GM21360 (cell line): ENCODE data around the gene DNM1.
A peak's percentile ranks its signal among the peaks of the same experiment; 100 is the strongest.

ENCODE experiments used
- ATAC-seq: cut with Tn5 transposase; IDR thresholded peaks from one replicate; pipeline ENCODE4 v1.9.1; 2021; ENCODE audit warnings: mild to moderate bottlenecking, moderate library complexity; ENCODE audit not compliant: unreplicated experiment

The DNM1 gene

GRCh38 chr9:128249908-128250838 lies 47.0 kb downstream of the DNM1 start:
- peak; percentile 80 for ATAC-seq

GRCh38 chr9:128250839-128251731 lies 47.9 kb downstream of the DNM1 start:
- no peak for ATAC-seq

- no peak for ATAC-seq
These were observed 48.5 kb downstream of the DNM1 start for GRCh38 chr9:128251732-128252100.

- ATAC-seq = no peak
These were observed 49.3 kb downstream of the DNM1 start for GRCh38 chr9:128252317-128253139.

- no peak for ATAC-seq
These were observed 50.2 kb downstream of the DNM1 start for GRCh38 chr9:128253140-128253990.

- no peak for ATAC-seq
These were observed 50.8 kb downstream of the DNM1 start for GRCh38 chr9:128253991-128254346.

GRCh38 chr9:128254362-128254761 lies 51.2 kb downstream of the DNM1 start:
- no peak for ATAC-seq

- no peak for ATAC-seq
These were observed 51.9 kb downstream of the DNM1 start for GRCh38 chr9:128254855-128255759.

- no peak for ATAC-seq
These were observed 54.1 kb downstream of the DNM1 start for GRCh38 chr9:128257086-128257825.

GRCh38 chr9:128257907-128258306 lies 54.7 kb downstream of the DNM1 start:
- ATAC-seq = no peak

GRCh38 chr9:128258326-128258725 lies 55.1 kb downstream of the DNM1 start:
- no peak for ATAC-seq

- ATAC-seq = no peak
These were observed 56.0 kb downstream of the DNM1 start for GRCh38 chr9:128259156-128259555.

GRCh38 chr9:128260340-128260739 lies 57.2 kb downstream of the DNM1 start:
- no peak for ATAC-seq

- ATAC-seq = no peak
These were observed 59.5 kb downstream of the DNM1 start for GRCh38 chr9:128262687-128263086.

GRCh38 chr9:128265348-128265847 lies 62.2 kb downstream of the DNM1 start:
- ATAC-seq = no peak

- no peak for ATAC-seq
These were observed 63.9 kb downstream of the DNM1 start for GRCh38 chr9:128266868-128267590.

- no peak for ATAC-seq
These were observed 67.9 kb downstream of the DNM1 start for GRCh38 chr9:128271112-128271511.
